HG02588 (cell line): Measurements from ENCODE around the gene DGKZ.

Experiments used
- ATAC-seq: cut with Tn5 transposase; IDR thresholded peaks from one replicate; pipeline ENCODE4 v1.9.1; 2021; ENCODE audit warnings: mild to moderate bottlenecking, moderate library complexity; ENCODE audit not compliant: unreplicated experiment

The DGKZ gene

GRCh38 chr11:46343520-46343919 is 3.7 kb upstream of the DGKZ start:
- no peak for ATAC-seq

GRCh38 chr11:46345131-46345597 is 2.1 kb upstream of the DGKZ start:
- ATAC-seq, result no peak

GRCh38 chr11:46345881-46346484 is 1.3 kb upstream of the DGKZ start:
- ATAC-seq, result no peak

- peak; percentile 1 for ATAC-seq
Measured at GRCh38 chr11:46347637-46348311, 511 bp downstream of the DGKZ start.

GRCh38 chr11:46348566-46349401 is 1.5 kb downstream of the DGKZ start:
- ATAC-seq, result no peak

- ATAC-seq, result no peak
Measured at GRCh38 chr11:46350695-46351094, 3.4 kb downstream of the DGKZ start.

GRCh38 chr11:46351148-46351547 is 3.9 kb downstream of the DGKZ start:
- no peak for ATAC-seq

GRCh38 chr11:46351606-46352005 is 4.3 kb downstream of the DGKZ start:
- no peak for ATAC-seq

- no peak for ATAC-seq
Measured at GRCh38 chr11:46352063-46352841, 5.0 kb downstream of the DGKZ start.

- no peak for ATAC-seq
Measured at GRCh38 chr11:46353698-46354097, 6.4 kb downstream of the DGKZ start.

- ATAC-seq, result no peak
Measured at GRCh38 chr11:46356924-46357482, 9.7 kb downstream of the DGKZ start.

- ATAC-seq, result no peak
Measured at GRCh38 chr11:46357483-46357936, 10.2 kb downstream of the DGKZ start.

GRCh38 chr11:46359953-46360352 is 12.7 kb downstream of the DGKZ start:
- no peak for ATAC-seq

- ATAC-seq, result no peak
Measured at GRCh38 chr11:46360878-46361277, 13.6 kb downstream of the DGKZ start.

GRCh38 chr11:46361283-46362155 is 14.3 kb downstream of the DGKZ start:
- peak; percentile 89 for ATAC-seq

- no peak for ATAC-seq
Measured at GRCh38 chr11:46362156-46363030, 15.1 kb downstream of the DGKZ start.

GRCh38 chr11:46363031-46363407 is 15.8 kb downstream of the DGKZ start:
- ATAC-seq, result no peak

- ATAC-seq, result no peak
Measured at GRCh38 chr11:46363455-46364005, 16.3 kb downstream of the DGKZ start.
